GM18499 (cell line): ENCODE measurements around the gene NOXA1.
"Not testable (repeated sequence)": the region's sequence is repeated elsewhere in the genome, so short reads cannot be mapped to it uniquely, and the experiment has no call there.

ENCODE experiments used
- ATAC-seq: cut with Tn5 transposase; IDR thresholded peaks from one replicate; pipeline ENCODE4 v1.9.1; 2021; ENCODE audit warnings: moderate number of reproducible peaks; ENCODE audit not compliant: insufficient read depth, unreplicated experiment

Gene NOXA1

DNA sequence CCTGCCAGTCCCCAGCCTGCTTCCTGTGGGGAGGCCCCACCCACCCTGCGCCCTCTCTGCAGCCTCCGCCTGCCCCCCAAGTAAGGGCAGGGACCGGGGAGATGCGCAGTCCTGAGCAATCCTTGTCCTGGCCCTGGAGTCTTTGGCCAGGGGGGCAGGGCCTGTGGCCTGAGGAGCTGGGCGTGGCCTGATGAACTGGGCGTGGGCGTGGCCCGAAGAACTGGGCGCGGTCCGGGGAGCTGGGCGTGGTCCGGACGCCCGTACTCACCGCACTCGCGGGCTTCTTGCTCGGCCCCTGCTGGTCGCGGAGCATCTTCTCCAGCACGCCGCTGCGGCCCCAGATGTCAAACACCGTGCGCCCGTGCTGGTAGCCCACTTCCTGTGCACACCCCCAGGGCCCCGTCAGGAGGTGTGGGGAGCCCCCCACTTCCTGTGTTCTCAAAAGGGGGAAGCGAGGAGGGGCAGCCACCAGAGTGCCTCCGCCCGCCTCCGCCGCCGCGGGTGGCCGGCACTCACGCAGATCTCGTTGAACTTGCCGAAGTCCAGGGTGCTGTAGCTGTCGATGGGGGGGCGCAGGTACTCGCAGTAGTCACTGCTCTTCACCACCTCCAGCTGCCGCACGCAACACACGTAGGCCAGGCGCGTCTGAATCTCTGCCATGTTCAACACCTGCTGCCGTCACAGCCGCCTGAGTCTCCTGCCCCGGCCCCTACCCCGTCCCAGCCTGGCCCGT, 38.6 kb downstream of the NOXA1 start:
- no peak for ATAC-seq

DNA sequence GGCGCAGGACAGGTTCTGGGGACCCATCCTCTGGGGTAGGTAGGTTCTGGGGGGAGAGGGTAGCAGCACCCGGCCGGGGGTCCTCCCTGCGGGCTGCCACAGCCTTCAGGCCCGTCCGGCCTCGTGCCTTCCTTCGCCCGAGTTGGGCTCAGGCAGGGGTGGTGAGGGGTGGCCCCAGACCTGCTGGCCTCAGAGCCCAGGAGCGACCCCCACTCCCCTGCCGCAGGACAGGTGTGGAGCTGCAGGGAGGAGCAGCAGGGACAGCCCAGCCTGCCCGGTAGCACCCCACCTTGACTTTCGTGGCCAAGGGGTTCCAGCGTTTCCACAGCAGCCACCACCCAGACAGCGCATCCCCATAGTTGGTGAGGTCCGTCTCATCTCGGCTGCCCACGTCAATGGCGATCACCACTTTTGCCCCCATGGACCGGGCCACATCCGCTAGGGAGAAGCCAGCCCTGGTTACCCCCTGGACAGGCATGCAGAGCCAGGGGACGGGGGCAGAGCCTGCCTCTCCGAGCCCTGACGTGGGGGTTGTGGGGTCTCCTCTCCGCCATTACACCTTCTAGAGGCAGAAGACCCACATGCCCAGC, 39.3 kb downstream of the NOXA1 start:
- no peak for ATAC-seq

DNA sequence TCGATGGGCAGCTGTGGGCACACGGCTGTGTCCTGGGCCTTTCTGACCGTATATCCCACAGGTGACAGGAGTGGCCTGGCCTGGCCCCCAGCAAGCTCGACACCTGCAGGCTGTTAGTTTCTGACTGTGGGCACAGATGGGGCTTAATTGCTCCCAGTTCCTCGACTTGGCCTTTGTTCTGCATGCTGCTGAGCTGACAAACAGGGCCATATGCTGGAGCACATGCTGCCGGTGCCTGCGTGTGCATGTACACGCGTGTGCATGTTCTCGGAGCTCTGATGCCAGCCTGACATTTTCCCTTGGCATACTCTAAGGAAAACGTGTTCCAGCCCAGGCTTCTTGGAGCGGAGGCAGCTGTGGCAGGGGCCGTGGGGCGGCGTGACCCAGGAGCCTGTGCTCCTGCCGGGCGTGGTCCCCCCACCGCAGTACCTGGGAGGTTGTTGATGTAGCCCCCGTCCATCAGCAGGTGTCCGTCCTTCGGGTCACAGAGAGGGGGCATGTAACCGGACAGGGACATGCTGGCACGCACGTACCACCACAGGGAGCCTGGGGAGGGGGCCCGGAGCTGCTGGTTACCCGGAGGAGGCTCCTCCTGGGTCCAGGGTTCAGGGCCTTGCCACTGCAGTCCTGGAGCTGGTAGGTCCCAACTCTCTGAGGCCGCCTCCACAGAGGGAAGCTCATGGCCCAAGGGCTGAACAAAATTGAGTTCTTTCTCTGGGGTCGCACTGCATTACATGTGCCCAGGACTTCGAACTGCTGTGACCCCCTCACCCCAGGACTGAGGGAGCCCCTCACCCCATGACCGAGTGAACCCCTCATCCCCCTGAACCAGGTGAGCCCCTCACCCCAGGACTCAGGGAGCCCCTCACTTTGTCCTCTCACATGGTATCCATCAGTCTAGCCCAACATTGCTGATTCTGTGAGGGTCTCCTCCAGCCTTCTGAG, 40.1 kb downstream of the NOXA1 start:
- ATAC-seq = no peak

GRCh38 chr9:137463931-137464290, 40.7 kb downstream of the NOXA1 start:
- no peak for ATAC-seq

DNA sequence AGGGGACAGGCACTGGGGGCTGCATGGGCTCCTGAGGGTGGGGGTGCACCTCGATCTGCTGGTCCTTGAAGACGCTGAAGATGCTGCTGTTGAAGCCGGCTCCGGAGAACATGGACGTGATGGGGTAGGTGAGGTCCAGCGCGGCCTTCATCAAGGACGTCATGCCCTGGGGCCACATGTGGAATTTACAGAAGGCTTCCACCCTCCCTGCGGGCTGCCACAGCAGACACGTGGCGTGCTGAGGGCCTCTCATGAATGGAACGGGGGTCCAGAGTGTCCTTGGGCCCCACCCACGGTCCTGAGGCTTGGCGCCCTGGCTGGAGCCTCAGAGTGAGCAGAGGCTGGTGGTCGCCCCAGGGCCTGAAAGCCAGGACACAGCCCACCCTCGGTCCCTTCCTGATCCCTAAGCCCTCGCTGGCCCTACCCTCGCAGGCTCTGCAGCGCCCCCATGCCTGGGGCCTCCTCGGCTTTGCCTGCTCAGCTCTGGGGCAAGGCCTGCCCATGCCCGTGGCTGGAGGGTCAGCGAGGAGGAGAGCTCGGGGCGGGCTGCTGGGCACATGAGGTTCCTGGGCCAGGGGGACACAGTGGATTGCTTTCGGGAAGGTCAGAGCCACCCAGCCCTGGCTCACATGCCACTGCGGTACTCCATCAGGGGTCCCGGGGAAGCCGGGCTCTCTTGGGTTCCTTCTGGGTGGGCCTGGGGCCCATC, 41.3 kb downstream of the NOXA1 start:
- no peak for ATAC-seq

DNA sequence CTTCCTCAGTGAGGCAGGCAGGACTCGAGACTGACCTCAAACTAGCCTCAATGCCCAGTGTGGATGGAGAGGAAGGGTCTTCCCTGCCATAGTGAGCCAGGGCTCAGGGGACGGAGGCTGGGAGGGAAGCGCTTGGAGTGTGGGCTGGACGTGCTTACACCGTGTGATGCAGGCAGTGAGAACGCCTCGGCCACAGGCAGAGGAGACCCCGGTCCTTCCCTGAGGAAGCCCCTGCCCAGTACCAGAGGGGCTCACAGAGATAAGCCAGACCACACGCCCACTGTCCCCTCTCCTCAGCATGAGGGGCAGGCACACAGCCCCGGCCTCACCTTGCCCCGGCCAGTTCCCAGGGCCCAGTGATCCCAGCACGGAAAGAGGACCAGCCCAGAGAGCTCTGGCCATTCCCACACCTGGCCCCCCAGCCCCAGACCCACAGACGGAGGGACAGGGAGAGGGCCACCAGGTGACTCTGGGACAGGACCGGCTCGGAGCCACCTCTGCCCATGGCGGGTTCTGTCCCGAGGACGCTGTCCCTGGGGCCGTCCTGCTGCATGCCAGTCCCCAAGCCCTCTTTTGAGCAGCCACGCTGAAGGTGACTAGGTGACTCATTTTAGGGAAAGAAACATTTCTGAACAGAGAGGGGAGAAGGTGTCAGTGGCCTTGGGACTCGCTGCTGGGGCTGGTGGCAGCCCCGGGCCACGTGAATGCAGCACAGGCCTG, 42.0 kb downstream of the NOXA1 start:
- ATAC-seq = no peak

DNA sequence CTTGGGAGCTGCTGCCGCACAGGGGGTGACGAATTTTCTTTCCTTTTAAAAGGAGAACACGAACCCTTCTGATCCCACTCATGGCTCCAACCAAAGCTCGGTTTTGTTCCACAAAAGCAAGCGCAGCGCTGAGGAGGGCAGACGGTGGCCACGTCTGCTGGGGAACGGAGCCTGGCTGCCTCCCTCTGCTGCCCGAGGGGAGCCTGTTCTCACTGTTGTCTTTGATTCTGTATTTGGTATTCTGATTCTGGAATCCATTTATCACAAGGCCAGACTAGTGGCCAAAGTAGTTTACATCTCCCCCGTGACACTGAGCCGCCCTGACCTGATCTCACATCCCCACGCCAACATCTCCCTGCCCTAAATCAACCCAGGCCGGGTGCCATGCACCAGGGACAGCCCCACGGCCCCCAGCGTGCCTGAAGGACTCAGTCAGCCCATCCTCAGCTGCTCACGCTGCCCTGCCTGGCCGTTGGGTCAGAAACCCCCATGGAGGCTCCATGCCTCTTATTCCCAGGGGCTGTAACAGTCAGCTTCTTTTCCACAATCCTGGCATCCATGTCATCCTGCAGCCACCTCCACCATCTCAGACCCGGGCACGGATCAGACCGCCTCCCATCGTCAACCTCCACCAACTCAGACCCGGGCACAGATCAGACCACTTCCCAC, 42.7 kb downstream of the NOXA1 start:
- no peak for ATAC-seq

DNA sequence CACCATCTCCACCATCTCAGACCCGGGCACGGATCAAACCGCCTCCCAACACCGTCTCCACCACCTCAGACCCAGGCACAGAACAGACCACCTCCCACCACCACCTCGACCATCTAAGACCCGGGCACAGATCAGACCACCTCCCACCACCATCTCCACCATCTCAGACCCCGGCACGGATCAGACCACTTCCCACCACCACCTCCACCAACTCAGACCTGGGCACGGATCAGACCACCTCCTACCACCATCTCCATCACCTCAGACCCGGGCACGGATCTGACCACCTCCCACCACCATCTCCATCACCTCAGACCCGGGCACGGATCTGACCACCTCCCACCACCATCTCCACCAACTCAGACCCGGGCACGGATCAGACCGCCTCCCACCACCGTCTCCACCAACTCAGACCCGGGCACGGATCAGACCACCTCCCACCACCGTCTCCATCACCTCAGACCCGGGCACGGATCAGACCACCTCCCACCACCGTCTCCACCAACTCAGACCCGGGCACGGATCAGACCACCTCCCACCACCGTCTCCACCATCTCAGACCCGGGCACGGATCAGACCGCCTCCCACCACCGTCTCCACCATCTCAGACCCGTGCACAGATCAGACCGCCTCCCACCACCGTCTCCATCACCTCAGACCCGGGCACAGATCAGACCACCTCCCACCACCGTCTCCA, 43.3 kb downstream of the NOXA1 start:
- ATAC-seq = not testable (repeated sequence)

DNA sequence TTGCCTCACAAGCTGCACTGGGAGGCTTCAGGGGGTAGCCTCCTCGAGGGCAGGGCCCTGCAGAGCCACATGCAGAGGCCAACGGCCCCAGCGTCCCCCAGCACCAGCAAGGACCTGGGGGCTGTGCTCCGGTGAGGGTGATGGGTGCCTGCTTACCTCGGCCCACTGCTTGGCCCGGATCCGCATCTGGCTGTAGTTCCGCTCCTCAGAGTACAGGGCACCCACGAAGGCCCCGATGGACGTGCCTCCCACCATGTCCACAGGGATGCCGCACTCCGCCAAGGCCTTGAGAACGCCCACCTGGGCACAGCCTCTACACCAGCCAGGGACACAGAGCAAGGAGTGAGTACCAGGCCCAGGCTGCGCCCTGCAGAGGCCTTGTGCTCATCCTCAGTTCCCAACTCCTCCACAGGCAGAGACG, 44.0 kb downstream of the NOXA1 start:
- no peak for ATAC-seq

- ATAC-seq = no peak
Measured at GRCh38 chr9:137467896-137468295, 44.7 kb downstream of the NOXA1 start.

DNA sequence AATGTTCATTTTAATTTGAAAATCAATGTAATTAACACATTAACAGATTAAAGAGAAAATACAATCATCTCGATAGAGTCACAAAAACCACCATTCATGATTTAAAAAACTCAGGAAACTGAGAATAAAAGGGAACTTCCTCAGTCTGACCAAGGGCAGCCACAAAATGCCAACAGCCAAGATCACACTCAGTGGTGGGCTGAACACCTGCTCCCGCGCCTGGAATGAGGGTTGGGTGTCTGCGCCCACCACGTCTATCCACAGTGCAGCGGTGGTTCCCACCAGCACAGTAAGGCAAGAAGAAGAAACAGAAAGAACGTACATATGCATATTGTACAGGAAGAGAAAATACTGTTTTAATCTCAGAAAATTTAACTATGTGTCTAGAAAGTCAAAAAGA, 47.6 kb downstream of the NOXA1 start:
- no peak for ATAC-seq

GRCh38 chr9:137474271-137474670, 51.1 kb downstream of the NOXA1 start:
- no peak for ATAC-seq

DNA sequence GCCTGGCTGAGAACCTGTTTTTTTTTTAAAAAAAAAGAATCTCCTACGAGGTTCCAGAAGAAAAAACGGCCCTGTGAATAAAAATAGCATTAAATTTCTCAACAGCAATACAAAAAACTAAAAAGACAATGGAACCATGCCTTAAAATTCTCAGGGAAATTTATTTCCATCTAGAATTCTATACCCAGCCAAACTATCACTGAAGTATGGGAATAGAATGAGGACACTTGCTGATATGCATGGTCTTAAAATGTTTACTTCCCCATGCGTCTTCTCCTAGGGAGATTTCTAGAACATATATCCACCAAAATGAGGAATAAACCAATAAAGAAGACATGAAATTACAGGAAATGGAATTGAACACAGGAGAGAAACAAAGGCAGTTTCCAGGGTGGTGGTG, 52.5 kb downstream of the NOXA1 start:
- ATAC-seq = no peak

DNA sequence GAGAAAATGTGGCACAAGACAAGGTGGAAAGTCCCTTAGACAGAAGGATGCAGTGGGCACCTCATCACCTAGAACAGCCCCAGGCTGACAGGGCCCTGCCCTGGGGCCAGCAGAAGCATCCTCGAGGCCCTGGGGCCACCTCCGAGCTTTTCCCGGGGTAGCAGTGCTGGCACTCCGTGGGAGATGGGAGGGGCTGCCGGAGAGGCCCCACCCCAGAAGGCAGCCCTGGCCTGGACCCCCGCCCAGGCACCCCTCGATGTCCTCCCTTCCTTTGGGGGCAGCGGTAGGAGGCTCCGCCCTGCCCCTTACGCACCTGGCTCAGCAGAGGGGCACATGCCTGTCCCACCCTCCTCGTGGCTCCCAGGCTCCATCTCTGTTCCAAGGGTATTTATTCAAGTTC, 53.7 kb downstream of the NOXA1 start:
- no peak for ATAC-seq

DNA sequence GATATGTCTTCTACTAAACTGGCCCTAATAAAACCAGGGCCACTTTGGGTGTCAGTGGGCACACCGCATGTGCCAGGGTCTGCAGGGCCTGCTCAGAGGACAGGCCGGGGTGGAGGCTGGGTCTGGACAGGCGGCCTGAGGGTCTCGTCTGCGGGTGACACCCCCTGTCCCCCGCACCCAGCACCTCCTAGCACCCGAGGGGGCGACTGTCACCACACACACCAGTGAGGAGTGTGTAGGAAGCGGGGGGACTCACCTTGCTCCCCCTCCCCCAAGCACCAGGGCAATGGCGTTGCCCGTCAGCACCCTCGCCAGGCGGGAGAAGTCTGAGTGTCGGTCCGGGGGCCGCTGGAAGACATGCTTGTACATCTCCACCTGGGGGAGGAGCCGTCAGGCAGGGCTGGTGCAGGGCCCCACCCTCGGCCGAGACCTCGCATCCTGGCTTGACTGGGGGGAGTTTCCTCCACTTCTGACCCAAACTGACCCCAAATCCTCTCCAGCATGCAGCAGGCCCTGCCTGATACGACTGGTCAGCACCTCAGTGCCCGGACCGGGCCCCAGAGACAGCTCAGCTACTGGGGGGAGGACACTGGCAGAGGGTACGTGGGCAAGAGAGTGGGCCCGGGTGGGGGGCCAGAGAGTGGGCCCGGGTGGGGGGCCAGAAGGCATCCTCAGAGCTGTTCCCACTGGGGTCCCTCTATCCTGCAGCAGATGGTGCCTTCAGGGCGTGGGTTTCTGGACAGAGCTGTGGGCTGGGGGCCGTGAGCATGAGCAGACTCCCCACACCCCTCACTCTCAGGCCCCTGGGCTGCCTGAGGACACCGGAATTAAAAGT, 54.8 kb downstream of the NOXA1 start:
- no peak for ATAC-seq

DNA sequence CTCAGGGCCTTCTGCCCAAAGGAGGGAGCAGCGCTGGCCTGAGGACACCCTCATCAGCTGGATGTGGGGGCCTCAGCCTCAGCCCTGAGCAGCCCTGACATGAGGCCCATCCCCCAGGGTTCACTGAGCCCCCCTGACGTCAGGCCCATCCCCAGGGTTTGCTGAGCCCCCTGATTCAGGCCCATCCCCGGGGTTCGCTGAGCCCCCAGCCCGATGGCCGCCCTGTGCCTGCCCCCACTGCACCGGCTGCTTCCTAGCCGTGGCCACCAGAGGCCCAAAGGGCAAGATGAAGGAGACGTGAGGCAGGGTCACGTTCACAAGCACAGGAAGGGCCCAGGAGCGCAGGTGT, 55.4 kb downstream of the NOXA1 start:
- ATAC-seq = no peak

GRCh38 chr9:137478962-137479861, 56.0 kb downstream of the NOXA1 start:
- ATAC-seq = no peak
